ENCODE data around the gene CLEC1A.

CLEC1A gene

DNA sequence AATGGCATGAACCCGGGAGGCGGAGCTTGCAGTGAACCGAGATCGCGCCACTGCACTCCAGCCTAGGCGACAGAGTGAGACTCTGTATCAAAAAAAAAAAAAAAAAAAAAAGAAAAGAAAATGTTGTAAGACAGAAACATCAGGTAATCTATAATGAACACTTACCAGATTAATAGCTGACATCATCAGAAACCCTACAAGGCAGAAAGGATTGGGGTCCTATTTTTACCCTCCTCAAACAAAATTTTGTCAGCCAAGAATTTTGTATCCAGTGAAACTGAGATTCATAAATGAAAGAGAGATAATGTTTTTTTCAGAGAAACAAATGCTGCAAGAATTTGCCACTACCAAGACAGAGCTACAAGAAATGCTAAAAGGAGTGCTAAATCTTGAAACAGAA is 14.1 kb downstream of the CLEC1A start:
- Histone ChIP-seq H3K27ac (replicated peaks) (no peak overlapping the region), H3K27me3 (ENCODE audit: insufficient read depth, poor library complexity, severe bottlenecking) (no peaks in the 10 kb centered on the region), H3K4me3 (replicated peaks; ENCODE audit: insufficient read depth, low read length) (no peak overlapping the region)
- TF ChIP-seq POLR2AphosphoS5 (IDR thresholded peaks at IDR 0.05; ENCODE audit: low read depth) (no peak), SPI1 (IDR thresholded peaks at IDR 0.05; ENCODE audit: borderline replicate concordance, low read depth) (no peak), GABPA (IDR thresholded peaks at IDR 0.05; ENCODE audit: low read depth) (no peak)
- TF ChIP-seq, protein P1, sequence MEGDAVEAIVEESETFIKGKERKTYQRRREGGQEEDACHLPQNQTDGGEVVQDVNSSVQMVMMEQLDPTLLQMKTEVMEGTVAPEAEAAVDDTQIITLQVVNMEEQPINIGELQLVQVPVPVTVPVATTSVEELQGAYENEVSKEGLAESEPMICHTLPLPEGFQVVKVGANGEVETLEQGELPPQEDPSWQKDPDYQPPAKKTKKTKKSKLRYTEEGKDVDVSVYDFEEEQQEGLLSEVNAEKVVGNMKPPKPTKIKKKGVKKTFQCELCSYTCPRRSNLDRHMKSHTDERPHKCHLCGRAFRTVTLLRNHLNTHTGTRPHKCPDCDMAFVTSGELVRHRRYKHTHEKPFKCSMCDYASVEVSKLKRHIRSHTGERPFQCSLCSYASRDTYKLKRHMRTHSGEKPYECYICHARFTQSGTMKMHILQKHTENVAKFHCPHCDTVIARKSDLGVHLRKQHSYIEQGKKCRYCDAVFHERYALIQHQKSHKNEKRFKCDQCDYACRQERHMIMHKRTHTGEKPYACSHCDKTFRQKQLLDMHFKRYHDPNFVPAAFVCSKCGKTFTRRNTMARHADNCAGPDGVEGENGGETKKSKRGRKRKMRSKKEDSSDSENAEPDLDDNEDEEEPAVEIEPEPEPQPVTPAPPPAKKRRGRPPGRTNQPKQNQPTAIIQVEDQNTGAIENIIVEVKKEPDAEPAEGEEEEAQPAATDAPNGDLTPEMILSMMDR (IDR thresholded peaks at IDR 0.05; ENCODE audit: insufficient read depth, low read length): no peak
- TF ChIP-seq, protein P2, sequence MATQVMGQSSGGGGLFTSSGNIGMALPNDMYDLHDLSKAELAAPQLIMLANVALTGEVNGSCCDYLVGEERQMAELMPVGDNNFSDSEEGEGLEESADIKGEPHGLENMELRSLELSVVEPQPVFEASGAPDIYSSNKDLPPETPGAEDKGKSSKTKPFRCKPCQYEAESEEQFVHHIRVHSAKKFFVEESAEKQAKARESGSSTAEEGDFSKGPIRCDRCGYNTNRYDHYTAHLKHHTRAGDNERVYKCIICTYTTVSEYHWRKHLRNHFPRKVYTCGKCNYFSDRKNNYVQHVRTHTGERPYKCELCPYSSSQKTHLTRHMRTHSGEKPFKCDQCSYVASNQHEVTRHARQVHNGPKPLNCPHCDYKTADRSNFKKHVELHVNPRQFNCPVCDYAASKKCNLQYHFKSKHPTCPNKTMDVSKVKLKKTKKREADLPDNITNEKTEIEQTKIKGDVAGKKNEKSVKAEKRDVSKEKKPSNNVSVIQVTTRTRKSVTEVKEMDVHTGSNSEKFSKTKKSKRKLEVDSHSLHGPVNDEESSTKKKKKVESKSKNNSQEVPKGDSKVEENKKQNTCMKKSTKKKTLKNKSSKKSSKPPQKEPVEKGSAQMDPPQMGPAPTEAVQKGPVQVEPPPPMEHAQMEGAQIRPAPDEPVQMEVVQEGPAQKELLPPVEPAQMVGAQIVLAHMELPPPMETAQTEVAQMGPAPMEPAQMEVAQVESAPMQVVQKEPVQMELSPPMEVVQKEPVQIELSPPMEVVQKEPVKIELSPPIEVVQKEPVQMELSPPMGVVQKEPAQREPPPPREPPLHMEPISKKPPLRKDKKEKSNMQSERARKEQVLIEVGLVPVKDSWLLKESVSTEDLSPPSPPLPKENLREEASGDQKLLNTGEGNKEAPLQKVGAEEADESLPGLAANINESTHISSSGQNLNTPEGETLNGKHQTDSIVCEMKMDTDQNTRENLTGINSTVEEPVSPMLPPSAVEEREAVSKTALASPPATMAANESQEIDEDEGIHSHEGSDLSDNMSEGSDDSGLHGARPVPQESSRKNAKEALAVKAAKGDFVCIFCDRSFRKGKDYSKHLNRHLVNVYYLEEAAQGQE (IDR thresholded peaks at IDR 0.05; ENCODE audit: insufficient replicate concordance, low read depth): no peak
- no peak for DNase-seq (ENCODE audit: low read depth in 1 of 2, low spot score in 1 of 2)

DNA sequence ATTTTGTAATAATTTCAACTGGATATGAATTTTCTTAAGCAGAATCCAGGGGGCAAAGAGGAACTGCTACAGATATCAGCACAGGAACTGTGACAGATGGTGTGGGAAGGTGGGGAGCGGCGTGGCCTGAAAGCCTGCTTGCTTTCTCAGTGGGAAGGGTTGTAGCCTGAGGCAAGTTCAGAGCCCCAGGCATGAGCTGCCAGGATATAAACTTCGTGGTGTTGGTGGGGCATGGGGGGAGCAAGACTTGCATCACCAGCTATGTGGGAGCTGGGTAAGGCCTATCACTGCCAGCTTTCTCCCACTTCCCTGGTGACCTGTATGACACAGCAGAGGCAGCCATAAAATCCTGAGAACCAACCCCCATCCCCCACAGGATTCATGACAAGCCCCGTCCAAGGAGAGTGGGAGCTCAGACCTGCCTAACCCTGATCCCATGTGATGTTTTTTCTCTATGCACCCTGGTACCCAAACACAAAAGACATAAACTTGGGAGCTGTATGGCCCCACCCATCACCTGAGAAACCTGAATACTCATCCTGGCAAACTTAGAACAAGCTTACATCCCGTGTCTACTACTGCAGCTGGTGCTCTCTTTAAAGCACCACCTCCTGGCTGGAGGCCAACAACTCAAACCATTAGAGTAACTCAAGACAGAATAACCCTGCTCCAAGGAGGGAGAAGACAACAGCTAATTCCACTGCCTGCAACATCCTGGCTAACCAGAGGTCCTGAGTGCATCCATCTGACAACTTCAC is 16.5 kb downstream of the CLEC1A start:
- Histone ChIP-seq H3K27ac (replicated peaks) (peak overlapping the region; percentile 13; the same call in 1 of the 2 replicates), H3K27me3 (ENCODE audit: insufficient read depth, poor library complexity, severe bottlenecking) (no peaks in the 10 kb centered on the region), H3K4me3 (replicated peaks; ENCODE audit: insufficient read depth, low read length) (no peak overlapping the region)
- peak; percentile 36 to 73 for DNase-seq (ENCODE audit: low read depth in 1 of 2, low spot score in 1 of 2)
- TF ChIP-seq, protein P1 (IDR thresholded peaks at IDR 0.05; ENCODE audit: insufficient read depth, low read length): no peak
- TF ChIP-seq SPI1 (IDR thresholded peaks at IDR 0.05; ENCODE audit: borderline replicate concordance, low read depth): peak; percentile 83; the same call in 1 of the 2 replicates

DNA sequence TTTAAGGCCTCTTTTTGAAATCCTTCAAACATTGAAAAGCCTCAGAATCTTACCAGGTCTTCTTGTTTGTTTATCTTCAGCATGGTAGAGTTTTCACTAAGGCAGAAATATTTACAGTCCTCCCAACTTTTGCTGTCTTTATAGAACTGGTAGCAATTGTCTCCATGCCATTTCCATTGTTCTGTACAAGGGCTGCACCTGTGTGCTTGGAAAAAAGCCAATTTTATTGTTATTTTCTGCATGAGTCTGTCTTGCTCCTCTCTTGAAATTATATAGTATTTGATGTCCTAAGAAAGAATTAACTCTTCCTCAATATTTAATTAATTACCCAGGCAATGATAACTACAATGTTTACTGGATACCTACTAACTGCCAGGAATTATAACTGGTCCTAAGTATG is 23.3 kb downstream of the CLEC1A start:
- DNase-seq (ENCODE audit: low read depth in 1 of 2, low spot score in 1 of 2): no peak
- TF ChIP-seq, protein P1 (IDR thresholded peaks at IDR 0.05; ENCODE audit: insufficient read depth, low read length): no peak
- TF ChIP-seq GABPA (IDR thresholded peaks at IDR 0.05; ENCODE audit: low read depth): no peak
- no peak for TF ChIP-seq POLR2AphosphoS5 (IDR thresholded peaks at IDR 0.05; ENCODE audit: low read depth)
- TF ChIP-seq, protein P2 (IDR thresholded peaks at IDR 0.05; ENCODE audit: insufficient replicate concordance, low read depth): no peak
- TF ChIP-seq SPI1 (IDR thresholded peaks at IDR 0.05; ENCODE audit: borderline replicate concordance, low read depth): no peak
- H3K27me3 ChIP-seq (ENCODE audit: insufficient read depth, poor library complexity, severe bottlenecking): no peaks in the 10 kb centered on the region
- H3K4me3 ChIP-seq (replicated peaks; ENCODE audit: insufficient read depth, low read length): no peak overlapping the region
- no peak overlapping the region for H3K27ac ChIP-seq (replicated peaks)

Measured in HL-60 (cell line).